Measurements from ENCODE around the gene ZNF644.

Gene ZNF644

DNA sequence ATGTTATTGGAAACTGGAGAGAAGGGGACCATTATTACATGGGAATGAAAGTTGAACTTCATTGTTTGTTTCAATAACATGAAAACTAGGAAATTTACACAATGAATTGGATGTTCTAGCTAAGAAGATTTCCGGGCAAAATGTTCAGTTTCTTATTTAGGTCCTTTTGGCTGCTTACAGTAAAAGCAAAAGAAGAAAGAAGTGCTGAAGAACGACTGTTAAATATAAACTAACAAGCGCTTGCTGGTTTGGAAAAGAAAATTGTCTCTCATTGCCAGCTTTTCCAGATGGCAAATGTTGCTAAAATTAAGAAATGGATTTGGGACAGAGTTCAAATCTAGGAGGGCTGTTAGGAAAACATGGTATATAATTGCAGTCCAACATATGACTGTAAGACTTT, 139.6 kb downstream of the ZNF644 start:
- TF ChIP-seq CTCF (conservative IDR thresholded peaks at IDR 0.05; ENCODE audit: low read depth, low read length) = no peak
- no peak overlapping the region for H3K4me3 ChIP-seq (ENCODE audit: low read length)
- DNase-seq (ENCODE audit: low read depth) = no peak

DNA sequence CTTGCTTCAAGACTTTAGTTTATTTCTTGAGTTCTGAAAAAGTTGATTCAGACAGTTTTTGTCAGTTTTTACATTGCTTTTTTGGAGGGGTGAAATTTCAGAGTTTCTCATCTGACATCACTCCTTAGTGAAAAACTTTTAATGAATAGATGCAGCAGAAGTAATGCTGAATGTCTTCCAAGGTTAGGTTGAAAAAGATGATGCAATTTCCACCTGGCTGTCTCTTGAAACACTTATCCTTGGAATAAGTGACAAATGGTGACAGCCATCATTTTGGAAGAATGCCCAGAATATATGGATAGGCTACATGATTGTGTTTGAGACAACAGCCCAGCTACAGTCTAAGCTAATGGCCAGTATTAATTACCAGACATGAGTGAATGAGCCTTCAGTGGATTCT, 140.8 kb downstream of the ZNF644 start:
- TF ChIP-seq CTCF (conservative IDR thresholded peaks at IDR 0.05; ENCODE audit: low read depth, low read length) = no peak
- no peak for DNase-seq (ENCODE audit: low read depth)
- no peak overlapping the region for H3K4me3 ChIP-seq (ENCODE audit: low read length)

- H3K4me3 ChIP-seq (ENCODE audit: low read length) = no peak overlapping the region
- no peak for DNase-seq (ENCODE audit: low read depth)
- TF ChIP-seq CTCF (conservative IDR thresholded peaks at IDR 0.05; ENCODE audit: low read depth, low read length) = no peak
Observed at GRCh38 chr1:90879281-90879680, 142.6 kb downstream of the ZNF644 start.

DNA sequence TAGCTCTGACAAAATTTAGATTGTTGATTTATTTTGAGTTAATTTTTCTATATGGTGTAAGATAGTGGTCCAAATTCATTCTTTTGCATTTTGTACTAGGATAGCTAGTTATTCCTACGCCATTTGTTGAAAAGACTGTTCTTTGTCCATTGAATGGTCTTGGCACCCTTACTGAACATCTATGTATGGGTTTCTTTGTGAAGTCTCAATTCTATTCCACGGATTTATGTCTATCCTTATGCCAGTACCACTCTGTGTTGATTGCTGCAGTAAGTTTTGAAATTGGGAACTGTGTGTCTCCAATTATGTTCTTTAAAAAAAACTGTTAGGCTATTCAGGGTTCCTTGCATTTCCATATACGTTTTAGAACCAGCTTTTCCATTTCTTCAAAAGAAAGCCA, 145.7 kb downstream of the ZNF644 start:
- DNase-seq (ENCODE audit: low read depth) = no peak
- H3K4me3 ChIP-seq (ENCODE audit: low read length) = no peak overlapping the region
- no peak for TF ChIP-seq CTCF (conservative IDR thresholded peaks at IDR 0.05; ENCODE audit: low read depth, low read length)
